ENCODE data around the gene WDR89.
"Not testable (repeated sequence)": the region's sequence is repeated elsewhere in the genome, so short reads cannot be mapped to it uniquely, and the experiment has no call there.

The WDR89 gene, protein sequence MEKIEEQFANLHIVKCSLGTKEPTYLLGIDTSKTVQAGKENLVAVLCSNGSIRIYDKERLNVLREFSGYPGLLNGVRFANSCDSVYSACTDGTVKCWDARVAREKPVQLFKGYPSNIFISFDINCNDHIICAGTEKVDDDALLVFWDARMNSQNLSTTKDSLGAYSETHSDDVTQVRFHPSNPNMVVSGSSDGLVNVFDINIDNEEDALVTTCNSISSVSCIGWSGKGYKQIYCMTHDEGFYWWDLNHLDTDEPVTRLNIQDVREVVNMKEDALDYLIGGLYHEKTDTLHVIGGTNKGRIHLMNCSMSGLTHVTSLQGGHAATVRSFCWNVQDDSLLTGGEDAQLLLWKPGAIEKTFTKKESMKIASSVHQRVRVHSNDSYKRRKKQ
- 16.2 to 31.4 reads per million in 2 donors for total RNA-seq

DNA sequence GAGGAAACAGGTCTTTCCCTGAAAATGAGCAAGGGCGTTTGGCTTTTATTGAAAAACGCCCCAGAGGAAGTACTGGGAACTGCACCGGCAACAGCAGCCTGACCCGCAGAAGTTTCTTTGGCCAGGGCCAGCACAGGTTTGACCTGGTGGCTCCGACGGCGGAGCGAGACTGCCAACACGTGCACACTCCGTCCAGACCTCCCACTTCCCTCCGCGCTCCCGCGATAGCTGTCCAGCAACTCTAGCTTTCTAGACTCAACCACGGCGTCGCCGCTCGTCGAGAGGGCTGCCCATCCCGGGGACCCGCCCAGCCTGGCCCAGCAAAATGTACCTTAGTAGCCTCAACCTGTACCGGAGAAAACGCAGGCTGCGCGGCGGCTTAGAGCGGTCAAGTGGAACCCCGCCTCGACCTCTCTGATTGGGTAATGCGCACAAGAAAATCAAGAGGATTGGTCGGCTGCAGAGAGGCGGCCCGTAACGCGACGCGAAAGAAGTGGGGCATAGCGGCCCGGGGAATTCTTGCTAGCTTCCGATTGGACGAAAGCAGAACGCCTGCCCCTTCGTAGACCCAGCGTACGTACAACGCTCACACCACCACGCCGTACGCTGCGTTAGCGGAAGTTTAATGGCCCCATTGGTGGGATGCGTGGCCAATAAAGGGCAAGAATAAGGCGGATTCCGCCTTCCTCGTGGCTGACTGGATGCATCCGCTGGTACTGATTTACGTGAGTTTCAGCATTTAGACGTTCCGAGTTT lies at the start of gene WDR89:
Gene WDR89, minus strand, starts transcription at position 399 of the 756 bp plus-strand sequence. CDS start 41,929 bp downstream, outside the sequence.
- peak; percentile 83 to 100 (median 95) for DNase-seq

DNA sequence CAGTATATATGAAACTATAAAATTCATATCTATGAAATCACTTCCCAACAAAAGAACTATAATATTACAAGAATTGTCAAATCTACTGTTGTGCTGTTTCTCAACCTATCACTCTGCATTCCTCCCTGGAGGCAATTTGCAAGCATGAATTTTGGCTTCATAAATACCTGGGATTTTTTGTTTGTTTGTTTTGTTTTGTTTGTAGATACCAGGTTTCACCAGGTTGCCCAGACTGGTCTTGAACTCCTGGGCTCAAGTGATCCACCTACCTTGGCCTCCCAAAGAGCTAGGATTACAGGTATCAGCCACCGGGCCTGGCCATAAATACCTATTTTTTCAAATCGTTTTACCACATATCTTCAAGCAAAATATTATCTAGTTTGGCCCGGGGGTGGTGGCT lies 47.5 kb upstream of the WDR89 start:
- no peak for DNase-seq

DNA sequence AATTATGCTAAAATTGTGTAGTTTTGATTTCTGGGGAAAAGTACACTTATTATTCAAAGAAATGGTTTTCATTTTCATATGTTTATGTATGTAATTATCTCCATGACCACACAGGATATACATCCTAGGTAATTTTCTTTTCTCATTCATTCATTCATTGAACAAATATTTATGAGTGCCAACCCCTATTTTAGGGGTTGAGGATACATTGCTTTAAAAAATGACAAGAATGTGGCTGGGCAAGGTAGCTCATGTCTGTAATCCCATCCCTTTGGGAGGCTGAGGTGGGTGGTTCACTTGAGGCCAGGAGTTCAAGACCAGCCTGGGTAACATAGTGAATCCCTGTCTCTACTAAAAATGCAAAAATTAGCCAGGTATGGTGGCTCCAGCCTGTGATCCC lies 45.3 kb upstream of the WDR89 start:
- no peak for DNase-seq

DNA sequence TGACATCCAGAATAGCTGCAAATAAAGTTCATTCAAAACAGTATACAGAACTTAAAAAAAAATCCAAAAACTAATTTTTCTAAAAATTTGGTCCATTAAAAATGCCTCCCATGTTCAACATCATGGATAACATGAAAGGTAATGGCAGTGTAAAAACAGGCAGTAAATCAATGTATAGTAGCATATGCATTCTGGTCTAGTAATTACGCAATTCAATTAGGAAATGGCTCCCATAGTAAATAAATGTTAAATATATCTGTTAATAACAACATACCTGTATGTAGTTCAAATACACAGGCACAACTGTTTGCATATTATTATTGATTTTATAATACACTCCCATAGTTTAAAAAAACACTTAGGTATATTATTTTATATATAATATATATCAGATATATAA lies 43.7 kb upstream of the WDR89 start:
- no peak for DNase-seq

DNA sequence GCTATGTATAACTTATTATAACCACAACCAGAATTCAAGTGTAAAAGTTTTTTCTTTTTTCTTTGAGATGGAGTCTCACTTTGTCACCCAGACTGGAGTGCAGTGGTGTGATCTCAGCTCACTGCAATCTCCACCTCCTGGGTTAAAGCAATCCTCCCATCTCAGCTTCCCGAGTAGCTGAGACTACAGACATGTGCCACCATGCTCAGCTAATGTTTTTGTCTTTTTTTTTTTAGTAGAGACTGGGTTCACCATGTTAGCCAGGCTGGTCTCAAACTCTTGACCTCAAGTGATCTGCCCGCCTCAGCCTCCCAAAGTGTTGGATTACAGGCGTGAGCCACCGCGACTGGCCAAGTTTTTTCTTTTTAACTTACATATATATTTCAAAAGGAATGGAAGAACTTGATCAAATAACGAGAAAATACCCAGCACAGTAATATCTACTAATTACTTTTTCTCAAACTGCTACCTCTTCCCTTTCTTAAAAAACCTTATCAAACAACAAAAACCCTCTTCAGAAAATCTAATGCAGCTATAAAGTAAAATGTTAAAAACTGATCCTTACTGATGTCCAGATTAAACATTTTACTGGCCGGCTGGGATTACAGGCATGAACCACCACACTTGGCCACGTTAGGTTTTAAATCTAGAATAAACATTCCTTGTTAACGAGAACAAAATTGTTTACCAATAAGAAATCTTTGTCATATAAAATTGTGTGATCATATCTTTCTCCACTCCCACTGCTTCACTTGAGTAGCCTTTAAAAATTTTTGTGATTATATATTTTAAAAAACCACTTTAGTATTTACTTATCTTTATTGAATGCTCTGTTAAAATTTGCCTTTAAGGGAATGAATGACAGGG lies 41.3 kb upstream of the WDR89 start:
- DNase-seq = no peak

DNA sequence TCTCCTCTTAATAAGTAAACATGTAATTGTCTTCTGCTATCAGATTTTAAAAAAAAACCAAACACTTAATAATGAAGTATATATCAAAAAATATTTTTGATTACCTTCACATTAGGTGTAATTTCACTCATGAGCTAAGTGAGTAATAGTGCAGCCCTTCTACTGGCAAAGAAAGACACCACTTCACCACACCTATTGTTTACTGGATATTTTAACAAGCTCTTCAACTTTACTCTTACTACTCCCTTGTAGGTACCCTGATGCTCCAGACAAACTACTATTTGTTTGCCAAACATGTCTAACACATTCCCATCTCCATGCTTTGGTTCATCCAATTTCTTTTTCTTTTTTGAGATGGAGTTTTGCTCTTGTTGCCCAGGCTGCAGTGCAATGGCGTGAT lies 36.9 kb upstream of the WDR89 start:
- no peak for DNase-seq

DNA sequence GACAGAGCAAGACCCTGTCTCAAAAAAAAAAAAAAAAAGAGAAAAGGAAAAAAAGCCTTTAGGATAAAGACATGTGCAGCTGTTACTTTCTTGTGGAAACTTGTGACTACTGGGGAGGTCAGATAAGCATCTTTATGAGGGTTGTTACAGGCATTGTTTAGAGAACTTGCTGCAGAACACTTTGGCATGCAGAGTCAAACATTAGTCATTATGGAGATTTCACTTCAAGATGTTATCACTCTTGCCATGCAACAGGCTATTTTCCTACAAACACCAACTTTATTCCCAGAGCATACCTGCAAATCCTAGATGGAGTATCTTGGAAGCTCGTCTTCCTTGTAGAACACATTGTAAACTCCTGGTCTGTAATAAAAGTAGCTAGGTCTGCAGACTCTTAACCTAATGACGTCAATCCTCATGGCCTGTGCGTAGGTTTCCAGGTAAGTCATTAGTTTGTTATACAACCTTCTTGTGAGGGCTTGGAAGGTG lies 36.3 kb upstream of the WDR89 start:
- DNase-seq = peak in 1 of 5 experiments; percentile 52

DNA sequence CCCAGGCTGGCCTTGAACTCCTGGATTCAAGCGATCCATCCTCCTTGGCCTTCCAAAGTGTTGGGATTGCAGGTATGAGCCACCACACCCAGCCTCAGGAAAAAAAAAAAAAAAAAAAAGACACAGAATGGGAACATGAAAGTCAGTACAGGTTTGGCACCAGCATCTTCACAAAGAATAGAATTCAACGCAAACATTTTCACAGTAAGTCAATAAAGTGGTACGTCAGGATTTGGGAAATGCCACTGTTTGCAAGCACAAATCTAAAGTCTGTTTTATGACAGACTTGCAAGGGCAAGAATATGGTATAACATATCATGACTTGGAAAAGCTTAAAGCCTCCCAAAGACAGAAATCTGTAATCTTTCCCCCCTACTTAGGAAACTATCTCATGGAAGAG lies 34.9 kb upstream of the WDR89 start:
- DNase-seq = no peak

DNA sequence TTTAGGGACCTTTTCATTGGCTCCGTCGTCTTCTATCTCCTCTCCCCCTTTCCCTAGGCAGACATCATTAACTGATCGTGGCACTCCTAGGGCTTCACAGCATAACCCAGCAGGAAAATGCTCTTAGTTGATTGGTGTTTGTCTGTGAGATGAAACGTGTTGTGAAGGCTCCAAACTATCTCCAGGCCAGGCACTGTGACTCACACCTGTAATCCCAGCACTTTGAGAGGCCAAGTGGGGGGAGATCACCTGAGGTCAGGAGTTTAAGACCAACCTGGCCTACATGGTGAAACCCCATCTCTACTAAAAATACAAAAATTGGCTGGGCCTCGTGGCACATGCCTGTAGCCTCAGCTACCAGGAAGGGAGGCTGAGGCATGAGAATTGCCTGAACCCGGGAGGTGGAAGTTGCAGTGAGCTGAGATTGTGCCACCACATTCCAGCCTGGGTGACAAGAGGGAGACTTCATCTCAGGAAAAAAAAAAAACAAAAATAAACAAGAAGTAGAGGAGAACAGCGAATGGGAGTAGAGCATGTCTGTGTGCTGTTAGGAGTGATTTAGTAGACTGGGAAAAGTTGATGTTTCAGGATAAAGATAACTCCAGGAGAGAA lies 32.3 kb upstream of the WDR89 start:
- DNase-seq = no peak

DNA sequence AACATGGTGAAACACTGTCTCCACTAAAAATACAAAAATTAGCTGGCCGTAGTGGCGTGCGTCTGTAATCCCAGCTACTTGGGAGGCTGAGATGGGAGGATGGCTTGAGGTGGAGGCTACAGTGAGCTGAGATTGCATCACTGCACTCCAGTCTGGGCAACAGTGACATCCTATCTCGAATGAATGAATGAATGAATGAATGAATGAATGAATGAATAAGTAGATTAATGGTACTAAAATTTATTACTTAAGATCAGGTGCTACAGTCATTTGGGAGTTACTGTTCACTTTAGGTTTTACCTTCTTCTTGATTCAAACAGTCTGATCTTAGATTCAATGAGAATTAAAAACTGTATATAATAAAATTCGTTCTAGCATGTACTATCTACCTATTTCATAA lies 31.6 kb upstream of the WDR89 start:
- DNase-seq = no peak

DNA sequence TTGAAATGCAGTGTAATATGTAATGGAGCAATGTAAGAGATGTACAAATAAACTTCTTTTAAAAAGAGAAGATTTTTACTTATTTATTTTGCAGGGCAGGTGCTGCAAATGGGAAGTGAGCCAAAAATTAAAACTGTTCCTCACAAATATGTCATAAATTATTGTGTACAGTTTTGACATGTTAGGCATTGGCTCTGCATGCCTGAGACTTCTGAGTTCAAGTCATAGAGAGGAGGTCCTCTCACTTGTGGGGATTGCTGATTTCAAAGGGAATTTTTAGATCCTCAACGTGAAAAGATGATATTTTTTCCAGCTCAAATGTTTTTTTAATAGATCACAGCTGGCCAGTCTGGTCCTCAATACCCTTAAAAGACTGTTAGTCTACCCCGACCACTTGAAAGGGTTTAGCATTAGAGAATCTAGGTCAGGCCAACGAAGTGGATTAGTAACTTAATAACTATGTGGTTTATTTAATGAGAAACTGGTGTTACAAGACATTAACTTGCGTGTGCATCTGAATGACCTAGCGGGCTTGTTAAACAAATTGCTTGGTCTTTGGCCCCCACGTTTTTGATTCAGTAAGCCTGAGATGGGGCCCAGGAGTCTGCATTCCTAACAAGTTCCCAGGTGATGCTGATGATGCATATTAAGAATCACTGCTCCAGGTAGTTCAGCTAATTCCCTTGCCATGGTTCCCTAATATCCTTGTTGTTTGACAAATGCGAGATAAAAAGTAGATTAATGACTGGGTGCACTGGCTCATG lies 30.9 kb upstream of the WDR89 start:
- no peak for DNase-seq

DNA sequence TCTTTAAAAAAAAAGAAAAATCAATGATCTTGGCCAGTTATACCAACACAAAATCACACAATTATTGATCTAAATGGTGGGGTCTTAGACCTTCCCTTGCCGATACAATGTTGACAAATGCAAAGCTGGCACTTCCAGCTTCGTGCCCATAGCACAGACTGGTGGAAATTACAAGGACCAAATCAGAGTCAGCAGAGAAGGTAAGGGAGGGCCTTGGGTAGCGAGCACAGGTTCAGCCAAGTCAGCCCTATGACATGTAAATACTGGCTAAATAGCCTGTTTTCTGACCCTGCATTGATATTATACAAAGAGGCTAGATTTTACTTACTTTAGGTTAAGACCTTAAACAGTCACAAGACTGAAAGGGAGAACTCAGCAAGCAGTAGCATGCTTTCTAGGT lies 30.3 kb upstream of the WDR89 start:
- no peak for DNase-seq

DNA sequence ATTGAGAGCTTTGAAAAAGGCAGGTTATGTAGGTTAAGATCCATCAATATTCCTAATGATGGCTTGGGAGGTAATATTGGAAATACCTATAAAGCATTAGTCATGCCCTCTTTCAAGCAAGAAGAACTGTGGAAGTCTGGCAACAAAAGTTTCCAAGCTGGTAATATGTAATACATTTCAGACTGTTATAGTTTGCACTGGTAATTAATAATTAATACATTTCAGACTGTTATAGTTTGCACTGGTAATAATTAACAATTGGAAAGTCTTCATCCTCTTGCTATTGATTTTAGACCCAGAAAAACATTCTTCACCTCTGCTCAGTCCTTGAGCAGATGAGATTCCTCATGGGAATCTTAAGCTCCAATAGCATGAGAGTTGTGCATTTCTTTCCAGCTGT lies 29.0 kb upstream of the WDR89 start:
- DNase-seq = no peak

DNA sequence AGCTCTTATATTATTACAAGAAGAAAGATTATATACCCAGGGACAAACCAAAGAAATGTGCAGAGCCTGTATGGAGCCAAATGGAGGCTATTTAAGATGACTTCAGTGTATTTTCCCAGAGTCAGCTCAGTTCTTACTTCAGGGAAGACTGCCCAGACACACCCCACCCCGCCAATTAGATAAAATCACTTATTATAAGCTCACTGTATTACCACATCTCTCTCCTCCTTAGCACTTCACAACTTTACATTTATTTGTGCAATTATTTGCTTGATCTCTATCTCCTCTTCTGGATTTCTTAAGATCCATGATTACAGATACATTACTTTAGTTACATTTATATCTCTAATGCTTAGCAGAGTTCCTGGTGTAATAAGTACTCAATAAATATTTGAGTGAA lies 24.7 kb upstream of the WDR89 start:
- no peak for DNase-seq

DNA sequence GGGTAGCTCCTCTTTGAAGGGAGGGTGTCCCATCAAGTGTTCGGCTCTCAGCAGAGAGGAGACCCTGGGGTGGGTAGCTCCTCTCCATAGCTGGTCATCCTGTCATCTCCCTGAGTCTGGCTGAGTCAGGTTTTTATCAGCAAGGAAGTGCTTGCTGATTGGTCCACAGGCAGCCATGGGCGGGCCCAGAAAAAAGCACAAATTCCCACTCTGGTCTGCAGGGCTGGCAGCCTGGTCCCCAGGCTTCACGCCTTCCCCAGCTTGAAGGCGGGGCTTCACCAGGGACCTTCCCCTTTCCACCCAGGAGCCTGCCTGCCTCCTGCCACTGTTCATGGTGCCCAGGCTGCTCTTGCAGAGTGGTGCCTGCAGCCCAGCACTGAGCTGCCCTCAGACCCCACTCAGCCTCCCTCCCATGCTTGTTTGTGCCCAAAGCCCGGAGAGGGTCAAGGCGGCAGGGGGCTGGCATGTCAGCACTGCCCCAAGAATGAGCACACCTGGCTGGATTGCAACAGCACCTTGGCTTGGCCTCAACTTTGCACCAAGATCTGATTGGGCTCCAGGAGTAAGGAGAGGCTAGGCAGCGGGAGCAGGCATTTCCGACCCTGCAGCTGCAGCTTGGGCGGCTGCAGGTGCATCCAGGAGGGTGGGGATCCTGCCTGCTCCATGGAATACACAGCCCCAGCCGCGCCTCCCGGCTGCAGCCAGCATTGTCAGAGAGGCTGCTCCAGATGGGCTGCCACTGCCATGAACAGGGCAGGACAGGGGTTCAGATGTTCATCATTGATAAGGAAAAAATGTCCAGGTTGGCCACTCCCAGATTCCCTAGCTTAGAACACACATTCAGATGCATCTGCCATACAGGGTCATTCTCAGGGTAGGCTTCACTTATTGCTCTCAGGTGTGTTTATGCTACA lies 22.0 kb upstream of the WDR89 start:
- DNase-seq = no peak

DNA sequence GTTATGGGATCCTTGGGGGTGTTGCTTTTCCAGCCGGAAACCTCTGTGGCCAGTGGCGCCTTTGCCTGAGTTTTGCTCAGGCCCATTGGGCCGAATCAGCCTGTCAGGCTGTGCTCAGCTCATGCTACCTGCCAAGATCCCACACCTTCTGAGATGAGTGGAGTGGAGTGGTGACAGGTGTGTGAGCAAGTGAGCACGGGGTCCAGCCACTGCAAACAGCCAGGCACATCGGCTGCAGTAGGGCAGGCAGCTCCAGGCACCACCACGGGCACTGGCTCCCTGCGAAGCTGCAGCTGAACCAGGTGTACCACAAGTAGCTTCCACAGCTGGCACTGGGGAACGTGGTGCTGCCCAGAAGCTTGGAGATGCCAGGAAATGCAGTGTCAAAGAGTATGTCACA lies 21.1 kb upstream of the WDR89 start:
- no peak for DNase-seq

DNA sequence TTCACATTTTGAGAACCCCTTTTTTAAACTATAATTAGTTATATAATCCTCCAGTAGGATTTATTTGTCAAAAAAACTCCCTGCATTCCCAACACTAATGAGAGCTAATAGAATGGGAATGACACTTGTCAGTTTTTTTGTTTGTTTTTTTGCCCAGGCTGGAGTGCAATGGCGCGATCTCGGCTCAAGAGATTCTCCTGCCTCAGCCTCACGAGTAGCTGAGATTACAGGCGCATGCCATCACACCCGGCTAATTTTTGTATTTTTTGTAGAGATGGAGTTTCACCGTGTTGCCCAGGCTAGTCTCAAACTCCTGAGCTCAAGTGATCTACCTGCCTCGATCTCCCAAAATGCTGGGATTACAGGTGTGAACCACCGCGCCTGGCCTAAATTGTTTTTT lies 20.2 kb upstream of the WDR89 start:
- not testable (repeated sequence) for DNase-seq

DNA sequence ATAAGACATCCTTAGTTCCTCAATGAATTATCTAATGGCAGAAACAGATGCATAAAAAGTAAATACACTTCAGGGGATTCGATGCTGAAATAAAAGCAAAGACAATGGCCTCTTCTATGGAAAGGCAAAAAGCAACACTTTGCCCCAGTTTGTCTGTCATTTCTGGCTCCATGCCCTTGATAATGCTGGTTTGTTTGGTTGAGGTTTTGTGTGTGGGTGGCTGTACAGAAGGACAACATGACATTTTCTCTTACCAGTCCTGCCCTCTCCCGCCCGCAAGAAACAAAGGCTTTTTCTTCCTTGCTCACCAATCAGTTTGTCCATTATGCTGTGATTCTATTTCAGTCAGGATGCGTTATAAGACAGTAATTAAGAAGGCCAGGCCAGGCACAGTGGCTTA lies 18.1 kb upstream of the WDR89 start:
- DNase-seq = no peak

DNA sequence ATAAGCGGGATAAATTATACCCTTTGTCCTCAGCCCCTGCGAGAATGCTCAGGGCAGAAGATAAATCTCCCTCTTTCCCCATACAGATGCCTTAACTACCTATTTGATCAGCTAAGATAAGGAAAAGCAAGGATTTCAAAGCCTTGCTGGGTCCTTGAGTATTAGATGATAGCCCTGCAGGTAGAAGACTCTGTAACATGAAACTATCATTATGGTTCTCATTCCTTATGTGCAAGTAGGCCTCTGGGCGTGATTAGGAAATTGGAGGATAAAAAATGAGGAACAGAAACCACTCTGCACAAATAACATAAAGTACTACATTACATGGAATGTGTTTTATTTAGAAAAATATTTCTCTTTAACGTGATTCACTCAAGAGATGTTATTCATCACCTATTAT lies 14.5 kb upstream of the WDR89 start:
- no peak for DNase-seq

DNA sequence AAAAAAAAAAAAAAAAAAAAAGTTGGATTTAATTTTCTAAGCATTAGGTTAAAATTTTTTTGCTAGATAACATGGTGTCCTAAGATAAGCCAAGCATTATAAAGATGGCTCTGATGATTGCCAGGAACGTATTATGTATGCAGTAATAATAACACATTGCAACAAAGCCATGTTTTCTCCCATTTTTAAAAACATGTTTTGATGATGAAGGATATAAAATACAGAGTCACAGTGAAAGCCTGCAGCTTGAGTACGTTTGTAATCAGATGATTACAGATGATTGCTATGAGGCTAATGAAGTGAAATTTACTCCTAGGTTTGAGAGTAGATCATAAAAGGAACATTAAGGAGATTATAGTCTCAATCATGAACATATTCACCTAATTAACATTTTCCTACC lies 13.3 kb upstream of the WDR89 start:
- DNase-seq = no peak

DNA sequence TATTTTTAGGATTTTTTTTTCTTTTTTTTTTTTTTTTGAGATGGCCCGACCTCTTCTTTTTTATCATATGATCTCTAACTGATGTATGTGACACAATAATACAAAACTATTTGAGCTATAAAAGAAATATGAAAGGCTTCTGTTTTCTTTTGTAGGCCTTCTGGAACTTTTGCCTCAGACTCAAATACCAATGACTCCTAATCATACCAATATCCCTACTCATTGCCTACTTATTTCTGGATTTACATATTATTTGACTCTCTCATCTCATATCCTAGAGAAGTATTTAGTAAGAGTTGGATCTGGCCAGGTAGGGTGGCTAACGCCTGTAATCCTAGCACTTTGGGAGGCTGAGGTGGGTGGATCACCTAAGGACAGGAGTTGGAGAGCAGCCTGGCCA lies 12.7 kb upstream of the WDR89 start:
- no peak for DNase-seq

Data from T-helper 2 cell (primary cell).